ENCODE measurements around the gene CYSTM1.

Gene CYSTM1

GRCh38 chr5:140222416-140222815 lies 47.4 kb downstream of the CYSTM1 start:
- H3K27ac ChIP-seq = no peak overlapping the region
- ChIA-PET POLR2A (ENCODE audit: low non-redundant PET) (no interaction called here), CTCF (interaction anchor here (1.2 kb wide), 1 partner anchor 22 kb away, joined by 6 read pairs; no protein-coding TSS in a partner anchor)
- no peak for DNase-seq (ENCODE audit: low spot score)
- TF ChIP-seq CTCF (conservative IDR thresholded peaks at IDR 0.05; ENCODE audit: low read depth) = no peak

- no peak for DNase-seq (ENCODE audit: low spot score)
- ChIA-PET POLR2A (ENCODE audit: low non-redundant PET) (no interaction called here), CTCF (no interaction called here)
- TF ChIP-seq CTCF (conservative IDR thresholded peaks at IDR 0.05; ENCODE audit: low read depth) = no peak
- no peak overlapping the region for H3K27ac ChIP-seq
Observed at GRCh38 chr5:140223567-140223966, 48.6 kb downstream of the CYSTM1 start.

- DNase-seq (ENCODE audit: low spot score) = no peak
- ChIA-PET POLR2A (ENCODE audit: low non-redundant PET) (no interaction called here), CTCF (interaction anchor here (1.2 kb wide), 1 partner anchor 56 kb away, joined by 4 read pairs; no protein-coding TSS in a partner anchor)
- H3K27ac ChIP-seq = no peak overlapping the region
- TF ChIP-seq CTCF (conservative IDR thresholded peaks at IDR 0.05; ENCODE audit: low read depth) = no peak
Observed at GRCh38 chr5:140224658-140225057, 49.7 kb downstream of the CYSTM1 start.

- H3K27ac ChIP-seq = no peak overlapping the region
- no peak for DNase-seq (ENCODE audit: low spot score)
- ChIA-PET POLR2A (ENCODE audit: low non-redundant PET) (no interaction called here), CTCF (interaction anchor here (0.7 to 1.2 kb wide), 3 partner anchors 18 to 437 kb away, joined by 4 read pairs; no protein-coding TSS in a partner anchor)
- TF ChIP-seq CTCF (conservative IDR thresholded peaks at IDR 0.05; ENCODE audit: low read depth) = no peak
Observed at GRCh38 chr5:140225396-140225795, 50.4 kb downstream of the CYSTM1 start.

DNA sequence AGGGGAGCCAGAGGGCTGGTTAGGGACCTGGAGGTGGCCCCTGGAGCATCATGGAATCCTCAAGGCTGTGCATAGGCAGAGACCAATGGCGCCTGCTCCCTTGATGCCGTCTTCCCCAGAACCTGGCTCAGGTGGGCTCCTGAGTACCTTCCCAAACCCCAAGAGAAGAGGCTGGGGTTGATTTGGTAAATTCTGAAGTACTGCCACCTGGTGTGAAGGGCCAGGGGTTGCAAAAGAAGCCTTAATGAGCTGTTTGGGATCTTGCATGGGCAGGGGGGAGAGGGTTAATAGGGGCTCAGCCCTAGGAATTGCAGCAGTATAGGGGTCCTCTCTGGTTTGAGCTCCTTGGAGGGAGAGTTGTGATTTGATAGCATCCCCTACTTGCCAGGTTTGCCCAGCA lies 52.1 kb downstream of the CYSTM1 start:
- CTCF ChIA-PET = interaction anchor here (0.9 to 1.1 kb wide), 2 partner anchors 12 to 125 kb away, joined by 3 to 6 read pairs; no protein-coding TSS in a partner anchor
- DNase-seq (ENCODE audit: low spot score) = no peak
- TF ChIP-seq CTCF (conservative IDR thresholded peaks at IDR 0.05; ENCODE audit: low read depth) = no peak
- POLR2A ChIA-PET (ENCODE audit: low non-redundant PET) = no interaction called here
- H3K27ac ChIP-seq = no peak overlapping the region

- TF ChIP-seq CTCF (conservative IDR thresholded peaks at IDR 0.05; ENCODE audit: low read depth) = no peak
- ChIA-PET POLR2A (ENCODE audit: low non-redundant PET) (no interaction called here), CTCF (no interaction called here)
- no peak for DNase-seq (ENCODE audit: low spot score)
- no peak overlapping the region for H3K27ac ChIP-seq
Observed at GRCh38 chr5:140228364-140228837, 53.4 kb downstream of the CYSTM1 start.
